OCI-LY1 (cell line): ENCODE results near the gene R3HDM1.

ENCODE experiments used
- H2AFZ ChIP-seq: fragments of 200-600 bp; sonication (generic), shearing (Covaris generic); 2 replicates; pipeline ENCODE4 v1.6.0; 2014; ENCODE audit warnings: antibody characterized with exemption, mild to moderate bottlenecking, low read length
- H3F3A ChIP-seq: fragments of 200-600 bp; sonication (generic), shearing (Covaris generic); 2 replicates; pipeline ENCODE4 v1.6.0; 2014; ENCODE audit warnings: mild to moderate bottlenecking, antibody characterized with exemption, low read length, moderate library complexity; ENCODE audit not compliant: insufficient read depth
- H3K27ac ChIP-seq: fragments of 200-600 bp; sonication (generic); 2 replicates; pipeline ENCODE4 v1.5.1; 2014; ENCODE audit warnings: low read length, mixed run types, mild to moderate bottlenecking, low read depth; ENCODE audit not compliant: poor library complexity, severe bottlenecking
- H3K27me3 ChIP-seq: fragments of 200-600 bp; sonication (generic); 2 replicates; pipeline ENCODE4 v1.6.0; 2014; ENCODE audit warnings: antibody characterized with exemption, mild to moderate bottlenecking, low read length, moderate library complexity; ENCODE audit not compliant: insufficient read depth
- H3K36me3 ChIP-seq: fragments of 200-600 bp; sonication (generic); 2 replicates; pipeline ENCODE4 v1.6.1; 2014; ENCODE audit warnings: mild to moderate bottlenecking, antibody characterized with exemption, low read length, moderate library complexity, mixed read lengths; ENCODE audit not compliant: insufficient read depth
- H3K4me1 ChIP-seq: fragments of 200-600 bp; sonication (generic); 2 replicates; pipeline ENCODE4 v1.5.1; 2014; ENCODE audit warnings: mild to moderate bottlenecking, low read length, moderate library complexity; ENCODE audit not compliant: insufficient read depth, severe bottlenecking
- H3K4me2 ChIP-seq: fragments of 200-600 bp; sonication (generic), shearing (Covaris generic); 2 replicates; pipeline ENCODE4 v1.6.1; 2014; ENCODE audit warnings: low read length
- H3K4me3 ChIP-seq: fragments of 200-600 bp; sonication (generic); 2 replicates; pipeline ENCODE4 v1.5.1; 2014; ENCODE audit warnings: low read length, low read depth, mild to moderate bottlenecking, mixed read lengths; ENCODE audit not compliant: poor library complexity, severe bottlenecking
- H3K79me2 ChIP-seq: fragments of 200-600 bp; shearing (Covaris generic); 2 replicates; pipeline ENCODE4 v1.6.1; 2016; ENCODE audit warnings: mixed run types, low read length, mixed read lengths; ENCODE audit not compliant: insufficient read depth
- H3K9ac ChIP-seq: fragments of 200-600 bp; sonication (generic), shearing (Covaris generic); 2 replicates; pipeline ENCODE4 v1.6.1; 2014; ENCODE audit warnings: mild to moderate bottlenecking, low read length, mixed read lengths
- H3K9me2 ChIP-seq: fragments of 200-600 bp; sonication (generic), shearing (Covaris generic); 2 replicates; pipeline ENCODE4 v1.6.1; 2014; ENCODE audit warnings: low read depth, mild to moderate bottlenecking, low read length, mixed read lengths
- H3K9me3 ChIP-seq: fragments of 200-600 bp; shearing (Covaris generic); 2 replicates; pipeline ENCODE4 v1.6.1; 2014; ENCODE audit warnings: low read length, mixed read lengths
- H4K20me1 ChIP-seq: fragments of 200-600 bp; sonication (generic), shearing (Covaris generic); 2 replicates; pipeline ENCODE4 v1.6.0; 2016; ENCODE audit warnings: mild to moderate bottlenecking, low read length; ENCODE audit not compliant: insufficient read depth
- EZH2 ChIP-seq: fragments of 200-600 bp; sonication (generic), shearing (Covaris generic); IDR thresholded peaks from 2 replicates; pipeline ENCODE4 v1.8.0; 2017; ENCODE audit warnings: borderline replicate concordance, mixed run types, mild to moderate bottlenecking, antibody characterized with exemption, low read length, moderate library complexity, mixed read lengths
- TF ChIP-seq, protein P1 (sequence below): fragments of 200-600 bp; sonication (generic), shearing (Covaris generic); IDR thresholded peaks from 2 replicates; pipeline ENCODE4 v1.5.1; 2017; ENCODE audit warnings: mild to moderate bottlenecking, antibody characterized with exemption, low read length, moderate library complexity, mixed read lengths

Gene R3HDM1

DNA sequence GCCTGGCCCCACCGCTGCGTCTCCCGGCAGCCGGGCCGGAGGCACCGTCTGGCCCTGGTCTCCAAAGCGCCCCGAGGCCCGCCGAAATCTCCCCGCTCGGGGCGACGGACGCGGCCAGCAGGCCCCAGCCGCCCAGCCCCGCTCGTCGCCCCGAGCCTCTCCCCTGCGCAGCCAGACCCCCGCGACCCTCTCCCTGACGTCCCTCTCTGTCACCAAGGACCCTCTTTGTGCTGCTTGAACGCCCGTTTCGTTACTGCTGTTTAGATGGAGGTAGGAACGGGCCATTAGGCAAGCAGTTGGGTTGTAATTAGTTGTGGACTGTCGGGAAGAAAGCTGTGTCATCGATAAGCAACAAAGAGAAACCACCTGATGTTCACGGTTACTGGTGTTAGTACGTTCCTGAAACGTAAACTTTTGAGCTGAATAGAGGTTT is 211.1 kb downstream of the R3HDM1 start:
- H3F3A ChIP-seq: no peaks in the 10 kb centered on the region
- no peaks in the 10 kb centered on the region for H3K27me3 ChIP-seq

DNA sequence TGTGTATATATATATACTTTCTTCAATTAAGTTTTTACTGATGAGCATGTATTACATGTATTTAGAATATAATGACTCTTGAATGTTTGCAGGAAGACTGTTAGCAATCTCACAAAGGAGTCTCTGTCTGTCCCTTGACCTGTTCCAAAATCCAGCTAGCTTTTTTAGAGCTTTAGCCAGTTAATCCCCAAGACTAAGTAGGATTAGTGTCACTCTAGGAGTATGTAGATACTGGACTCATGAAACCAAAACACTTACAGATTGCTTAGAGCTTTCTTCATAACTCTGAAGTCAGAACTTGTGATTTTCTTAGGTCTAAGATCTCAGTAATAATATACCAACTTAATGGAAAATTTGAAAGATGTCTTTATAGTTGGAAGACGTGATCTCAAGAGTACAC is 212.6 kb downstream of the R3HDM1 start:
- Histone ChIP-seq H3K4me2 (peak overlapping the region; percentile 100), H3K9me3 (no peaks in the 10 kb centered on the region), H3K9ac (peak overlapping the region; percentile 23; the same call in 1 of the 2 replicates), H3F3A (0 out of 2 replicates have a peak, but pooled peaks cover under 1% of the 10 kb centered on the region), H3K27me3 (no peaks in the 10 kb centered on the region), H3K36me3 (peaks cover 23% of the 10 kb centered on the region), H3K4me3 (peak overlapping the region; percentile 97), H3K27ac (no peak overlapping the region), H2AFZ (no peak overlapping the region), H3K79me2 (peaks cover 47% of the 10 kb centered on the region), H3K9me2 (no peaks in the 10 kb centered on the region), H3K4me1 (peaks cover 20% of the 10 kb centered on the region), H4K20me1 (no peaks in the 10 kb centered on the region; the same call in 1 of the 2 replicates)
- TF ChIP-seq, protein P1, sequence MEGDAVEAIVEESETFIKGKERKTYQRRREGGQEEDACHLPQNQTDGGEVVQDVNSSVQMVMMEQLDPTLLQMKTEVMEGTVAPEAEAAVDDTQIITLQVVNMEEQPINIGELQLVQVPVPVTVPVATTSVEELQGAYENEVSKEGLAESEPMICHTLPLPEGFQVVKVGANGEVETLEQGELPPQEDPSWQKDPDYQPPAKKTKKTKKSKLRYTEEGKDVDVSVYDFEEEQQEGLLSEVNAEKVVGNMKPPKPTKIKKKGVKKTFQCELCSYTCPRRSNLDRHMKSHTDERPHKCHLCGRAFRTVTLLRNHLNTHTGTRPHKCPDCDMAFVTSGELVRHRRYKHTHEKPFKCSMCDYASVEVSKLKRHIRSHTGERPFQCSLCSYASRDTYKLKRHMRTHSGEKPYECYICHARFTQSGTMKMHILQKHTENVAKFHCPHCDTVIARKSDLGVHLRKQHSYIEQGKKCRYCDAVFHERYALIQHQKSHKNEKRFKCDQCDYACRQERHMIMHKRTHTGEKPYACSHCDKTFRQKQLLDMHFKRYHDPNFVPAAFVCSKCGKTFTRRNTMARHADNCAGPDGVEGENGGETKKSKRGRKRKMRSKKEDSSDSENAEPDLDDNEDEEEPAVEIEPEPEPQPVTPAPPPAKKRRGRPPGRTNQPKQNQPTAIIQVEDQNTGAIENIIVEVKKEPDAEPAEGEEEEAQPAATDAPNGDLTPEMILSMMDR: no peak
- no peak for TF ChIP-seq EZH2

More for the DNA sequence above, 211.1 kb downstream of the R3HDM1 start:
- Histone ChIP-seq H3K4me2 (peak overlapping the region; percentile 100), H3K27ac (peak overlapping the region; percentile 71), H3K4me3 (peak overlapping the region; percentile 97), H3K4me1 (peaks cover 20% of the 10 kb centered on the region), H3K9ac (peak overlapping the region; percentile 96), H2AFZ (no peak overlapping the region), H3K79me2 (peaks cover 47% of the 10 kb centered on the region), H3K36me3 (peaks cover 15% of the 10 kb centered on the region), H3K9me3 (no peaks in the 10 kb centered on the region), H3K9me2 (no peaks in the 10 kb centered on the region), H4K20me1 (no peaks in the 10 kb centered on the region; the same call in 1 of the 2 replicates)
- TF ChIP-seq EZH2: no peak
- TF ChIP-seq, protein P1: no peak

DNA sequence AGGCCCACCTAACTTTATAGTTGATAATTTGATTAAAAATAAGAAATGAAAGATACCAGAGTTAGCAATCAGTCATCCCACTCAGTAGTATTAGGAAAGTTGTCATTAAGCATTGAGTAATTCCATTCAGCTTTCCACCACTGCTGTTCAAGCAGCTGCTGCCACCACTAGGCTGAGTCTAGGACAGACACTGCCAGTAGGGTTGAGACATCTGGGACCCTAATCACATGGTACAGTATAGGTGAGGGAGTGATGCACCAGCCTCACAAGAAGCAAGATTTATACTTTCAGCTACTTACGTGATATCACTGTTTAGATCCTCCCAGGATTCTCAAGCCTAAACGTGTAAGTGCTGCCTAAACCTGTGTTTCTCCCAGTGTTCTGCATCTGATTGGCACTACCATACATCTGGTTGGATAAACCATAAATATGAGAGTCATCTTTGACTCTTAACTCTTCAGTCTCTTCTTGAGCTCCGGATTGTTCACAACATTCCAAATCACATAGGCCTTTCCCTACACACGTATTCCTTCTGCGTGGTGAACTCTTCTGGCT is 213.6 kb downstream of the R3HDM1 start:
- H3F3A ChIP-seq: 0 out of 2 replicates have a peak, but pooled peaks cover 3% of the 10 kb centered on the region
- no peak overlapping the region for H3K27ac ChIP-seq

More for the DNA sequence above, 213.6 kb downstream of the R3HDM1 start:
- H2AFZ ChIP-seq: no peak overlapping the region
- no peaks in the 10 kb centered on the region for H3K9me3 ChIP-seq
- H3K4me3 ChIP-seq: no peak overlapping the region
- peaks cover 47% of the 10 kb centered on the region for H3K79me2 ChIP-seq
- TF ChIP-seq, protein P1: peak; percentile 60; the same call in 1 of the 2 replicates
- TF ChIP-seq EZH2: no peak
- no peak overlapping the region for H3K9ac ChIP-seq
- H3K9me2 ChIP-seq: no peaks in the 10 kb centered on the region
- no peaks in the 10 kb centered on the region; the same call in 1 of the 2 replicates for H4K20me1 ChIP-seq
- peaks cover 20% of the 10 kb centered on the region for H3K4me1 ChIP-seq
- peaks cover 31% of the 10 kb centered on the region for H3K36me3 ChIP-seq
- H3K4me2 ChIP-seq: peak overlapping the region; percentile 100
- H3K27me3 ChIP-seq: no peaks in the 10 kb centered on the region
